B cell (primary cell): ENCODE measurements around the gene STAP2.

ENCODE experiments used
- EZH2 ChIP-seq: IDR thresholded peaks from 2 replicates; pipeline ENCODE4 v1.6.1; 2012; ENCODE audit warnings: borderline replicate concordance, low read depth, mild to moderate bottlenecking, moderate library complexity, low read length; ENCODE audit not compliant: insufficient read depth, poor library complexity, severe bottlenecking
- TF ChIP-seq, protein P1 (sequence below): fragments of 200-600 bp; IDR thresholded peaks from one replicate; pipeline ENCODE4 v1.8.0; 2022; ENCODE audit warnings: antibody characterized with exemption, mild to moderate bottlenecking

DNA sequence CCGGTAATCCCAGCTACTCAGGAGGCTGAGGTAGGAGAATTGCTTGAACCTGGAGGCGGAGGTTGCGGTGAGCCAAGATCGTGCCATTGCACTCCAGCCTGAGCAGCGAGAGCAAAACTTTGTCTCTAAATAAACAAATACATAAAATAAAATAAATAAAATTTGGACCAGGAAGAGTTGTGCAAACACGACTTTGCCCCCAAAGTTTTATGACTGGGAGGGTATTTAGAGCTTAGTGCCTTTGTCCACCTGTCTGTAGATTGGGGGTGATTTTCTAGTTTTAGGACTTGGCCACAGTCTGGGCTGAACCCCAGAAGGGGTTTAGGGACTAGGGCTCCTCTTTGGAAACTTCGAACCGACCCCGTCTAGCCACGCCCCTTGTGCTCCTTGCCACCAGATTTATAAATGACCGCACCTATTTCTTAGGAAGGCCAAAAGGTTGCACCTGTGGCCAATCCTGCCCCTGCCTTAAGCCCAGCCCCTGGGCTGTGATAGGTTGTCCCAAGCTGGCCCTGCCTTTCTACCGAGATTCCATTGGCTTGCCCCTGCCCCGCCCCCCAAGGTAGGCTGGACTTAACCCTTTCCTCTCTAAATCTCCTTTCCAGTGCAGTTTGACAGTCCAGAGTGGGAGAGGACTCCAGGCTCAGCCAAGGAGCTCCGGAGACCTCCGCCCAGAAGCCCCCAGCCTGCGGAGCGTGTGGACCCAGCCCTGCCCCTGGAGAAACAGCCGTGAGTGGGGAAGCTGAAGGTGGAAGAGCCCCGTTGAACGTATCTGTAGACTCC, 54.3 kb downstream of the STAP2 start:
- TF ChIP-seq, protein P1, sequence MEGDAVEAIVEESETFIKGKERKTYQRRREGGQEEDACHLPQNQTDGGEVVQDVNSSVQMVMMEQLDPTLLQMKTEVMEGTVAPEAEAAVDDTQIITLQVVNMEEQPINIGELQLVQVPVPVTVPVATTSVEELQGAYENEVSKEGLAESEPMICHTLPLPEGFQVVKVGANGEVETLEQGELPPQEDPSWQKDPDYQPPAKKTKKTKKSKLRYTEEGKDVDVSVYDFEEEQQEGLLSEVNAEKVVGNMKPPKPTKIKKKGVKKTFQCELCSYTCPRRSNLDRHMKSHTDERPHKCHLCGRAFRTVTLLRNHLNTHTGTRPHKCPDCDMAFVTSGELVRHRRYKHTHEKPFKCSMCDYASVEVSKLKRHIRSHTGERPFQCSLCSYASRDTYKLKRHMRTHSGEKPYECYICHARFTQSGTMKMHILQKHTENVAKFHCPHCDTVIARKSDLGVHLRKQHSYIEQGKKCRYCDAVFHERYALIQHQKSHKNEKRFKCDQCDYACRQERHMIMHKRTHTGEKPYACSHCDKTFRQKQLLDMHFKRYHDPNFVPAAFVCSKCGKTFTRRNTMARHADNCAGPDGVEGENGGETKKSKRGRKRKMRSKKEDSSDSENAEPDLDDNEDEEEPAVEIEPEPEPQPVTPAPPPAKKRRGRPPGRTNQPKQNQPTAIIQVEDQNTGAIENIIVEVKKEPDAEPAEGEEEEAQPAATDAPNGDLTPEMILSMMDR: no peak
- no peak for TF ChIP-seq EZH2
